H1 (cell line): Measurements from ENCODE around the gene FAM228B. TPM values are rescaled to one million over a fixed set of nuclear protein-coding genes. Genes with fewer than 3 reads are reported as not detected.

Experiments used
- BACH1 ChIP-seq: IDR thresholded peaks from 2 replicates; pipeline ENCODE4 v1.6.1; 2012; ENCODE audit warnings: low read length, improper control_type of control experiment
- FOSL1 ChIP-seq: IDR thresholded peaks from 2 replicates; pipeline ENCODE4 v1.6.1; 2011; ENCODE audit warnings: mild to moderate bottlenecking, low read depth, low read length, moderate library complexity; ENCODE audit not compliant: insufficient read depth
- HDAC2 ChIP-seq, 2 experiments: fragments of 300-600 bp in 1 of 2; sonication (generic) in 1 of 2; IDR thresholded peaks; 2 replicates each; pipeline ENCODE4 v1.6.1; 2011 to 2012; ENCODE audit warnings: low read depth in 2 of 2, low read length in 2 of 2, mild to moderate bottlenecking in 2 of 2, moderate library complexity in 2 of 2, borderline replicate concordance in 1 of 2, inconsistent platforms in 1 of 2
- polyA plus RNA-seq, 7 experiments: library from polyadenylated mRNA; depleted of rRNA in 3 of 7; stranded (reverse) in 5 of 7; unstranded in 2 of 7; fragments of >200 nt in 5 of 7; fragments of 200-250 nt in 2 of 7; gene quantifications; 1 replicate in 5 of 7; 2 replicates in 1 of 7; 4 replicates in 1 of 7; pipeline versions ENCODE4 v1.2.1 to v1.2.3, GENCODE V29; 2011 to 2013; ENCODE audit warnings: missing spikeins in 2 of 7, mixed read lengths in 2 of 7
- total RNA-seq: library from RNA; stranded (reverse); fragmentation: NEBNext Ultra II Directional; extraction: Animal tissue kit (Norgen Biotek cat#: 25700); gene quantifications from 2 replicates; pipeline ENCODE4 v1.2.1, GENCODE V29; 2021
- TF ChIP-seq, protein P1 (sequence below), 3 experiments: IDR thresholded peaks; 1 replicate in 2 of 3; 2 replicates in 1 of 3; pipeline versions ENCODE4 v1.5.1 to v1.6.1; 2011; ENCODE audit warnings: low read length in 3 of 3, mild to moderate bottlenecking in 3 of 3, inconsistent platforms in 2 of 3, low read depth in 1 of 3, moderate library complexity in 1 of 3; ENCODE audit not compliant: insufficient read depth in 1 of 3; ENCODE audit errors: control extremely low read depth in 1 of 3

FAM228B gene
- total and polyA plus RNA-seq, 2 of the 8 experiments (the other 6 are each of a cell fraction or from before 2014, with no cell fraction given): 1.4 to 3.2 TPM

DNA sequence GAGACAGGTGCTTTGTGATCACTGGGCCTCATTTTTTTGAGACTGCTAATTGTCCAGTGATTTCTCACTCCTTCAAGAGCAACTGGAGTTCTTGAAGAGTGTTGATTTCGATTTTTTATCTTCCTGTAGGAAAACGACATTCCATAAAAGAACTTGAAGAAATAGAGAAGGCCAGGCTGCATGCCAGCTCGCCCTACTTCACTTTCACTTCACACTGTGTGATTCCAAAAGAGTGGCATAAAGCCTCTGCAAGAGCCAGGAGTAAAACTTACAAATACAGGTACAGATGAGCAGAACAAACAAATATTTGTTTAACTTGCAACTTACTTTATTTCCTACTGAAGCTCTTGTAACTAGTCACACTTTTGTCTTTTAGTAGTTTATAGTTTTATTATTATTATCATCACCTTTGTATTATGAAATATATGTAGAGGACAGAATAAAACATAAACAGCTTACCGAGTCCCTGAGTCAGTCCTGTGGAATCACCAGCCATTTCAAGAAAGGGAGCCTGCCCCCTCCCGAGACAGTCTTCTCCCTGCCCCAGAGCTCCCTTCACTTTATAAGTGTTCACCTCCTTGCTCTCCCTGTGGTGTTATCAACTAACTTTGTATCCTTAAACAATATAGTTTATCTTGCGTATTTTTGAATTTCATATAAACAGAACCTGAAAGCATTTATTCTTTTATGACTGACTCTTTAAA, 60.2 kb downstream of the FAM228B start (continued):
- TF ChIP-seq, protein P1, sequence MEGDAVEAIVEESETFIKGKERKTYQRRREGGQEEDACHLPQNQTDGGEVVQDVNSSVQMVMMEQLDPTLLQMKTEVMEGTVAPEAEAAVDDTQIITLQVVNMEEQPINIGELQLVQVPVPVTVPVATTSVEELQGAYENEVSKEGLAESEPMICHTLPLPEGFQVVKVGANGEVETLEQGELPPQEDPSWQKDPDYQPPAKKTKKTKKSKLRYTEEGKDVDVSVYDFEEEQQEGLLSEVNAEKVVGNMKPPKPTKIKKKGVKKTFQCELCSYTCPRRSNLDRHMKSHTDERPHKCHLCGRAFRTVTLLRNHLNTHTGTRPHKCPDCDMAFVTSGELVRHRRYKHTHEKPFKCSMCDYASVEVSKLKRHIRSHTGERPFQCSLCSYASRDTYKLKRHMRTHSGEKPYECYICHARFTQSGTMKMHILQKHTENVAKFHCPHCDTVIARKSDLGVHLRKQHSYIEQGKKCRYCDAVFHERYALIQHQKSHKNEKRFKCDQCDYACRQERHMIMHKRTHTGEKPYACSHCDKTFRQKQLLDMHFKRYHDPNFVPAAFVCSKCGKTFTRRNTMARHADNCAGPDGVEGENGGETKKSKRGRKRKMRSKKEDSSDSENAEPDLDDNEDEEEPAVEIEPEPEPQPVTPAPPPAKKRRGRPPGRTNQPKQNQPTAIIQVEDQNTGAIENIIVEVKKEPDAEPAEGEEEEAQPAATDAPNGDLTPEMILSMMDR (IDR thresholded peaks at IDR 0.05; ENCODE audit: control extremely low read depth in 1 of 3, insufficient read depth in 1 of 3, low read depth in 1 of 3, low read length in 3 of 3): no peak
- no peak for TF ChIP-seq BACH1
- TF ChIP-seq FOSL1: no peak
- no peak for TF ChIP-seq HDAC2 (IDR thresholded peaks at IDR 0.05; ENCODE audit: borderline replicate concordance in 1 of 2, low read depth in 2 of 2, low read length in 2 of 2)
- TF ChIP-seq, all 59 proteins: peak for 0
